ENCODE results near the gene OSBPL10.

Gene OSBPL10

GRCh38 chr3:31766669-31767068, 214.4 kb downstream of the OSBPL10 start:
- DNase-seq = no peak

- no peak for DNase-seq
Observed at GRCh38 chr3:31765871-31766270, 215.2 kb downstream of the OSBPL10 start.

GRCh38 chr3:31763731-31764130, 217.3 kb downstream of the OSBPL10 start:
- no peak for DNase-seq

GRCh38 chr3:31762888-31763351, 218.1 kb downstream of the OSBPL10 start:
- no peak for DNase-seq

DNA sequence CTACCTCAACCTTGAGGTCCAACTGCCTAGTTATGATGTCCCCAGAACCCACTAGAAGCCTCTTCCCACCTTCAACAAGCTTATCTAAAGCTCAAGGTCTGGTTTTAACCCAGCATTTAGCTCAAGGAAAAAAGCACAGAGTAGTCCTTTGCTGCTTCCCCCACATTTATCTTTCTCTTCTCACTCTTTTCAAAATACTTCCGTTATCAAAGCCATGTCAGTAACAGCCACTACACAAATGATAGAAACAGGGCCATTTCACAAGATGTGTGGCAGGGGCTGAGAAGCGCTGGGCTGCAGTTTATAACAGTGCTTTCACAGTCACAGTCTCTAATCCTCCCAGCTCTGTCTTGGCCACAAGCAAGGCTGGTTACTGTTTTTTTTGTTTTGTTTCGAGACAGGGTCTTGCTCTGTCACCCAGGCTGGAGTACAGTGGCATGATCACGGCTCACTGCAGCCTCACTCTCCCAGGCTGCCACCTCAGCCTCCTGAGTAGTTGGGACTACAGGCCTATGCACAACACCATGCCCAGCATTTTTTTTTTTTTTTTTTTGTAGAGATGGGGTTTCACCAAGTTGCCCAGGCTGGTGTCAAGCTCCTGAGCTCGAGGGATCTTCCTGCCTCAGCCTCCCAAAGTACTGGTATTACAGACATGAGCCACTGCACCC, 218.8 kb downstream of the OSBPL10 start:
- DNase-seq = no peak

- no peak for DNase-seq
Observed at GRCh38 chr3:31760654-31761053, 220.4 kb downstream of the OSBPL10 start.

GRCh38 chr3:31758322-31758965, 222.6 kb downstream of the OSBPL10 start:
- DNase-seq = no peak

DNA sequence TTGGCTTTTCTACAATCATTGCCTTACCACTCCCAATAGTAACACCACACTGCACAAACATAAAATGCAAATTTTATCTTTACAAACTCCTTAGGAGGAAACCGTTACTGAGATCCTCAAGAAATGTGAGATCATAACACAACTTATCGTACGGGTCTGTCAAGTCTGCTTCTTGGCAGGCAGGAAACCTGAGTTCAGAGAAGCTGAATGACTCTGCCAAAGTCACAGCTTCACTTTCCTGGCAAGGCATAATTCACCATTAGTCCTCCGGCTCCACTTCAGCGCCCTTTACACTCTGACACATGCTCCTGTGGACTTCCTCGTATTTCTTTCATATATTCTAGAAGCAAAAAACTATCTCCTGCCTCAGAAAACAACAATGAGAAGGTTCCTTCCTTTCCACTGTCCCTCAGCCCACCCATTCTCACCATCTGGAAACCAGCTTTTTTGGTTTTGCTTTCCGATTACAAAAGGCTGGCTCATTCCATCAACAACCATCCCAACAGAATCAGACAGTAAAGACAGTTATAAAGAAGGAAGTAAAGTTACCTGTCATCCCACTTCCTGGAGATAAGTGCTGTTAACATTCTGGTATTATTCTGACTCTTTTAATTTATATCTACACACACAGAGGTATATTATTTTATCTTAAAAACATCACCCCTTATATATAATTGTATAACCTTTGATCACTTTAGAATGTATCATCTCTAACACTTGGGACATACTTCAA, 225.0 kb downstream of the OSBPL10 start:
- DNase-seq = no peak

- DNase-seq = no peak
Observed at GRCh38 chr3:31754575-31755278, 226.3 kb downstream of the OSBPL10 start.

DNA sequence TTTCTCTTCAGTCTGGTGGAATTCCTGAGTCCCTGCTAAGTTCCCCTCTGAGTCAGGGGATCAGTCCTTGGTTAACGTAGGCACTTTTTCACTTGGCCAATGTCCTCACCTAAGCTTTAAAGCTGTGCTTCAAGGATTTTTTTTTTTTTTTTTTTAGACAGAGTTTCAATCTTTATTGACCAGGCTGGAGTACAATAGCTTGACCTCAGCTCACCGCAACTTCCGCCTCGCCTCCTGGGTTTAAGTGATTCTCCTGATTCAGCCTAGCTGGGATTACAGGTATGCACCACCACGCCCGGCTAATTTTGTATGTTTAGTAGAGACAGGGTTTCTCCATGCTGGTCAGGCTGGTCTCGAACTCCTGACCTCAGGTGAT, 228.0 kb downstream of the OSBPL10 start:
- no peak for DNase-seq

GRCh38 chr3:31752305-31753049, 228.6 kb downstream of the OSBPL10 start:
- no peak for DNase-seq

DNA sequence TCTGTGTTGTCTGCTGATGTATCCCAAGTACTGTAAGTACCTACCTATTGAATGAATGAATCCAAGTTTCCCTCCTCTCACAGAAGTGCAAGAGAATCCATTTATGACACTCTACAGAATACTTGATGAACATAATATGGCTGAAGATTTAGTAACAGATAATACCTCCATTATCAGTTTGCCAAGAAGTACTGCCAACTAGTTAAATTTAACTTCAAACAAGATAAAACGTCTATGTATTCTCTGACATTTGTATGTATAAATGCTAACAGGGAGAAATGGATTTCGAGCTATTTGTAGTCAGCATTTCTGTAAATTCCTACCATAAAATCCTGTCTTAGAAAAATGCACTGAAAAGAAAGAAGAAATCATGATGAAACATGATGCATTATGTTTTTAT, 230.7 kb downstream of the OSBPL10 start:
- no peak for DNase-seq

GRCh38 chr3:31748933-31749295, 232.1 kb downstream of the OSBPL10 start:
- DNase-seq = no peak

GRCh38 chr3:31748281-31748932, 232.7 kb downstream of the OSBPL10 start:
- DNase-seq = no peak

DNA sequence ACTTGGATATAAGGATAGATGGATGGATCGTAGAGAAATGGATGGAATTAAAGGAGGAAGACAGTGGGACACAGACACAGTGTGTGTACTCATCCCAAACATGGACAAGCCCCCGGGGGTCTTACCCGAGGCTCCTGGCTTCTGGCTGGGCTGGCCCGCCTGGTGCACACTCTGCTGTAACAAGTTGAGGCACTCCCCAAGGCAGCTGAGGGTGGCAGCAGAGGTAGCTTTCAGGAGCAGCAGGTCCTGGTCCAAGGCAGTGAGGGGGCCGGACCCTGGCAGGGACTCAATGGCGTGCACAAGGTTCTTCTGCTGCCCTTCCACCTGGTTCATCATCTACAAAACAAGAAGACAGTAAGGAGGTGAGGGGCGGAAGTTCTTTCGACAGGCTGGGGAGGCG, 233.3 kb downstream of the OSBPL10 start:
- DNase-seq = no peak

DNA sequence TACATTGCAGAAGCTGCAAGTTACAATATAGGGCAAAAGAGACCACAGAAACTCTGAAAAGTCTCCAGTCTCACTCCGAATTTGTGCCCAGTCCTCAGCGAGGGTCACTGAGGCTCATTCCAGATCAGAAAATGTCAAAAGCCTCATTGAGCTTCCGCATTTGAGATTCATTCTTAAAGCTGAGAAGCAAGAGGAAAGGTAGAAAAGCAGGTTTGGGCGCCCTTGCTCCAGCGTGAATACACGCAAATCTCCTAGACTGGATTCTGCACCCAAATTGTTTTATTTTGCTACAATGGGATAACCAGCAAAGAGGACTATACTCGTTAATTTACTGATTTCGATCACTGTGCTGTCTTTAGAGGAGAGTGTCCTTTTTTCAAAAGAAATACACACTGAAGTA, 236.1 kb downstream of the OSBPL10 start:
- DNase-seq = no peak

- DNase-seq = no peak
Observed at GRCh38 chr3:31743331-31744089, 237.6 kb downstream of the OSBPL10 start.

DNA sequence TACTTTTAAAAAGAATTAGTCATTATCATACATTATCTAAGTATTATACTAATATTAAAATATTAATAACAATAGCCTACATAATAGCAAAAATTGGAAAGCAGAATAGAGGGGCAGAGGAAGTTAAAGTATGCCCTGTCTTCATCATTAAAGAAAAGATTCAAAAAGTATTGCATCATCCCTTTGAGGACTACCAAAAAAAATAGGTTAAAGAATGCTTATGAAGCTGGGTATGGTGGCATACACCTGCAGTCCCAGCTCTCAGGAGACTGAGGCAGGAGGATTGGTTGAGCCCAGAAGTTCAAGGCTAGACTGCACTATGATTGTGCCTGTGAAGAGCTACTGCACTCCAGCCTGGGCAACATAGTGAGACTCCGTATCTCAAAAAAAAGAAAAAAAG, 240.7 kb downstream of the OSBPL10 start:
- DNase-seq = no peak

DNA sequence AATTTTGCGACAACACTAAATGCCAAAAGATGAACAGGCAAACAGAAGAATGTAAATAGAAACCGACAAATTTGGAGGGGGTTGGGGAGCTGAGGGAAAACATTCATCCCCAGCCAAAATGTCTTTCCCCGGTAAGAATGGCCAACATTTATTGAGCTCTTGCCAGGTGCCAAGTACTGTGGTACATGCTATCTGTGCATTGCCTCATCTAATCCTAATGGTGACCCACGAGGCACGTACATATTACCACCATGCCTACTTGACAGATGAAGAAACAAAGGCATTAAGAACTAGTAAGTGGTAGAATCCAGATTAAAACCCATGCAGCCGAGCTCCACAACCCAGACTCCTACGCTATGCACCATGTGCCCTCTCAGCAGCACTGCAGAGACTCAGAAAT, 242.7 kb downstream of the OSBPL10 start:
- DNase-seq = no peak

DNA sequence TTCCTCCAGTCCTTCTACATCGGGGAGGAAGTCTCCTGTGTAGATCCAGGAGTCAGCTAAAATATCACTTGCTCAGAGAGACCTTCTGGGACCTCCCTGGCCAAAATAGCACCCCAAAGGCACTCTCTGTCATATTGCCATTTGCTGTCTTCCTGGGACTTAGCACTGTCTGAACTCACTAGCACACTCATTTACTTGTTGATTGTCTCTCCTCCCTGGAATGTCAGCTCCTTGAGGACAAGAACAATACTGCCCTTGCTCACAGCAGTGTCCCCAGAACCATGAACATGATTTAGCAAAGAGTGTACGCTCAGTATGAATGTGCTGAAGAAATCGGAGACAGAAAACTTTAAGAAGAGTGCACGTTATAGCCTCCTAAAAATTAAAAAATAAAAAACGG, 245.4 kb downstream of the OSBPL10 start:
- DNase-seq = no peak

DNA sequence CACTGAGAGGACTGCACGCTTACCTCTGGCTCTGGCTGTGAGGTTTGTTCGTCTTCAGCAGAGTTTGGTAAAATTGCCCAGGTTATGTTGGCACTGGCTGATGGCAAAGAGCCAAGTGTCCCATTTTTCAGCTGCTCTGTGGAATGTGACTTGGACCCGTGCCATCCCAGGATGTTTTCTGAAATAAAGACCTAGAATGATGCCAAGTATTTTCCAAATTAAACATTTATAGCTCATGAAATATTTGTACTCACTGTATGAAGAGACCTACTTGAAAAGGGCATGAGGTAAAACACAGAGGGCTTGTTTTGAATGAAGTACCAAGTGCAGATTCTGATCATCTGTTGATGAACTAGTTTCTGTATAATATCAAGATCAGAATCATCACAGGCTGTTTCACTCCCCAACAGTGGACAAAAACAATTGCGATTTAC, 247.8 kb downstream of the OSBPL10 start:
- no peak for DNase-seq
